Embryonic facial prominence (tissue), 1 donor: ENCODE data around the gene GUCY2C.

Source experiments
- DNase-seq: peaks from one replicate; pipeline ENCODE4 v3.0.0-alpha.2; 2016; ENCODE audit errors: extremely low spot score

Gene GUCY2C

DNA sequence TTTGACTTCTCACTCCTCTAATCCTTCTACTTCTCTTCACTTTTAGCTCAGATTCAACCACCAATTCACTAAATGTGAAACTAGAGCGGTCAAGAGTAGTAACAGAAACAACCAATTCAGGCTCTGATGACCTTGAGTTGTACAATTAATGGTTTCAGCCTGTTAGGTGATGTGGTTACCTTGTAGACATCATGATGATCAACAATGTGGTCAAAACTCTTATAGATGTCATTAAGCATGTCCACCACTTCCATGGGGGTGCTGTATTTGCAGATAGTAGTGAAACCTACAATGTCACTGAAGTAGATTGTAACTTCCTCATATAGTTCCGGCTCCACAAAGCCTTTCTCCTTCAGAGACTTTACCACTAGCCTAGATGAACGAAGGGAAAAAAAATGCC is 74.6 kb downstream of the GUCY2C start:
- no peak for DNase-seq

DNA sequence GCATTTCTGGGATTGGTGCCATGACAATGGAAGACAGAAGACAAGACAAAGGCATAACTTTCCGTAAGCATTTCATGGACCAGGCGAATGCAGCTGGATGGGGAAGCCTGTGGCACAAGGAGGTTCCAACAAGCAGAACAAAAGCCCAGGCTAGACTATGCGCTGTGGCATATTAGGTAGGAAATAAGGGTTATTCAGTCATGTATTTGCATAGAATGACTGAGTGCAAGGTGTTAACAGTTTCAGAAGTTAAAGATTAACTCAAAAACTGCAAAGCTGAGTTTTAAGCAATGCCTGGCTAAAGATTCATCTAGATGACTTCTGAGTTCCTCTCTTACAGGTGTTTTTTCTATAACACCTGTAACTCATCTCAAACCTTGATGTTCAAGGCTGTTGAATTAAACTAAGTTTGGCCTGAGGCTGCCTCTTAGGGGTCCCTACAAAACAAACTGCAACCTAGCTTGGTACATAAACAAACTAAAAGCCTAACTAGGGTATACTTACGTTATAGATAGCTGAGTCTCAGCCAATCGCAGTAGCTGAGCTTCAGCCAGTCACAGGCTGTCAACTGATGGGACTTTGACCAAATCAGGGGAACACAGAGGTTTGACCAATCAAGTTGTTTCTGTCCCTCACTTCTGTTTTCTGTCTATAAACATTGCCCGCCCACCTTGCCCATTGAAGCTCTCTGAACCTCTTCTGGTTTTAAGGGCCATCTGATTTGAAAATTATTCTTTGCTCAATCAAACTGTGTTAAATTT is 76.5 kb downstream of the GUCY2C start:
- DNase-seq, result no peak

DNA sequence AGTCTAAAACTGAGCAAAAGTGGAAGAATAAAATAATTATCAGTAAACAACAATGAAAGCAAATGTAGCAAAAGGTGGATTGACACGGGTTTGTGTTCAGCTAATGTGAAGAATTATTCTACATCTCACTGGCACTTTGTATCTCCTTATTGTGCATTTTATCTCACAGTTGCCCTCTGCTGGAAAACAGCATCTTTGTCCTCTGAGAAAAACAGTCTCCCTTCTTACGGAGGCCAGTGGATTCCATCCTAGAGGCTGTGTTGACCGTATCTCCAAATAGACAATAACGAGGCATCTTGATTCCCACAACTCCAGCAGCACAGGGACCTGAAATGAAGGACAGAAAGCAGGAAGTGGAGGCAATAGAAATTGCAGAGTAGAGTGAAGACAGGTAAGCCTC is 77.4 kb downstream of the GUCY2C start:
- DNase-seq, result no peak

DNA sequence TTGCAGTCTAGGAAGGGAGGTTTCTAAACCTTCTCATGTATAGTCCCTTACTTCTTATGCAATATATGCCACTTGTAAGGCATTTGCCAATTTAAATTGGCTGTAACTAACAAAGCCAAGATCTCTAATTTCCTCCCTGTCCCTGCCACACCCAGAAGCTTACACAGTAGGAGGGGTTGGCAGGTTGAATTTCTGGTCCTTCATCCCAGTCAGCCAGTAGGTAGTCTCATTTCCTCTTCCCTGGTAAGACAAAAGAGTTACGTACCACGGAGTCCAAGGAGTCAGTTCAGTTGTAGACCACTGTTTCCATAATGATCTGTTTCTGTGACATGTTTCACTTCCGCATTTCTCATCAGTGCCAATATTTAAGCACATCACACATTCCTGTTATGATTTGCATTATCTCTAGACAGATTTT is 81.7 kb downstream of the GUCY2C start:
- DNase-seq, result no peak

DNA sequence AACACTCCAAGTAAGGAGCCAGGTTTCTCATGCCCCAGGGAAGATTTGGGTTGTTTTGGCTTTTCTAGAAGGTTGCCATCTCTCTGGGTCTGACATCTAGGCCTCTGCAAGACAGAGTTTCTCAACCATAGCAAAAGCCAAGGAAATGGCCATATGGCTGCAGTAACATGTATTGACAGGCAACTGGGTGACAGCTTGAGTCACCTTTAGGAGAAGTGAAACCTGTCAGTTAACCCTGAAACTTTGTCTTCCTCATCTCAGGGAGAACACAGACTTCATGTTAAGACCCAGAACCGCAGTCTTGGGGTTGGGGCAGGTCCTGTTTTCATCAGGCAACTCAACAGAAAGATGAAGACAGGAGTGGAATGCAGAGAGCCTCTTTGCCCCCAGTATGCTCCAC is 82.7 kb downstream of the GUCY2C start:
- no peak for DNase-seq

DNA sequence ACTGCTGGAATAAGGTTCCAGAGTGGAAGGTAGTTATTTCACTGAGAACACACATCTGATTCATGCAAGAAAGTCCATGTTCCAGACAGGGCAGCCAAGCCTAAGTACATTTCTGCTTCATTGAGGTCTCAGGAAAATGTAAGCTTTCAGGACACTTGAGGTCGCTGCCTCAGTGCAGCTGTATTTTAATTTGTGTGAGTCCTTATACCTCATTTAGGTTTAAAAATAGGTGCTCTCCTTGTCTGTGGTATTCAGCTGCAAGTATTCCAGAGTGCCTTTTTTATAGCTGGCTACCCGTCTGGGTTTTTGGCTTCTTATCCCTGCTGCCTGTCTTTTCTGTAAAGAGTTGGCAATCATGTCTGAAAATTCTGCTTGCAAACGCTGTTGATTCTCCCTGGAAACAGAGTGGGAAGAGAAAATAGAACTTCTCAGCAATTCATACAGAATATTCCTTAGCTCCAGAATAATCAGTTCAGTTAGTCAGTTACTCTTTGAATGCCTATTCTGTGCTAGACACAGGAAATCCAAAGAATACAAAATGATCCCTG is 83.4 kb downstream of the GUCY2C start:
- no peak for DNase-seq

DNA sequence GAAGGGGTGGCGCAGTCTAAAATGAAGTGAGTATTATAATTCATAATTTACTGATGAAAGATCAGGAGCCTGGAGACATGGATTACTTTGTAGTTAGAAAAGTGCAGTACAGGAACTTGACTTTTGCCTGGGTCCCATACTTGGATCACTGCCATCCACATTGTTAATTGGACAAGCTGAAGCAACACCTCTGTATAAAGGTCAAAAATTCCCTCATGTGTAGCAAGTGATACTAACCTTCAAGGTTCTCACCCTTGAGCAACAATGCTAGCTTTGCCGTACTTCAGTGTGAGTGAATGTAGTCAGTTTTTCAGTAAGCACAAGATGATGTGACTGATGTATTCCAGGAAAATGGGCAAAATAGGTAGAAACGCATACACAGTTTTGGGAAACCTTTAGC is 84.1 kb downstream of the GUCY2C start:
- no peak for DNase-seq

DNA sequence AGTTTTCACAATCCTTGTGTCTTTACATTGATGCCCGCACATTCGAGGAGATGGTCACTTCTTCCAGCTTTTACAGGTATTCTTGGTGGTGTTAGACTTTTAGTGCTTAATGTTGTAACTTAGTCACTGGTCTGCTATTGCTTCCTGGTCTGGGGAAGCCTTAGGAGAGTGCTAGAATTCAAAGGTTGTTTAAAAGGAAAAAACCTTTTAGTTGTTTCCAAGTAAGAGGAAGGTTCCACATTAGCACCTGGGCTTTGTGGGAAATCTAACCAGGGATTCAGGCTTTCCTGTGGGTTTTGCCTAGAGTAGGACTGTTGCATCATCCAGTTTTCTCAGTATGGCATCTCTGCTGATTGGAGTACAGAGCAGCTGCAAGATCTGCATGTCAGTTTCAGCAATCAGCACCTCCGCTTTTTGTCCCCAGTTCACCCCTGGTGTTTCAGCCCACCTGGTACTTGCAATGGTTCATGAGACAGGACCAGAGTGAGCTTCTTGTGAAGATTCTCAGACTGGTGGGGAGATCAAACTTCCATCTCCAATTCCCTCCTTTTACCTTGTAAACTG is 84.7 kb downstream of the GUCY2C start:
- no peak for DNase-seq

DNA sequence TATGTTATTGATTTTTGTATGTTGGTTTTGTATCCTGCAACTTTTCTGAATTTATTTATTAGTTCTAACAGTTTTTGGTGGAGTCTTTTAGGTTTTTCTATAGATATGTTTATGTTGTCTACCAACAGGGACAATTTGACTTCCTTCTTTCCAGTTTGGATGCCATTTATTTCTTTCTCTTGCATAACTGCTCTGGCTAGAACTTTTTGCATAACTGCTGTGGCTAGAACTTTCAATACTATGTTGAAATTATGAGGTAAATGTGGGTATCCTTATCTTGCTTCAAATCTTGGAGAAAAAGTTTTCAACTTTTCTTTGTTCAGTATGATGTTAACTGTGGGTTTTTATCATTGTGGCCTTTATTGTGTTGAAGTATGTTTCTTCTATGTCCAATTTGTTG is 88.8 kb downstream of the GUCY2C start:
- no peak for DNase-seq

DNA sequence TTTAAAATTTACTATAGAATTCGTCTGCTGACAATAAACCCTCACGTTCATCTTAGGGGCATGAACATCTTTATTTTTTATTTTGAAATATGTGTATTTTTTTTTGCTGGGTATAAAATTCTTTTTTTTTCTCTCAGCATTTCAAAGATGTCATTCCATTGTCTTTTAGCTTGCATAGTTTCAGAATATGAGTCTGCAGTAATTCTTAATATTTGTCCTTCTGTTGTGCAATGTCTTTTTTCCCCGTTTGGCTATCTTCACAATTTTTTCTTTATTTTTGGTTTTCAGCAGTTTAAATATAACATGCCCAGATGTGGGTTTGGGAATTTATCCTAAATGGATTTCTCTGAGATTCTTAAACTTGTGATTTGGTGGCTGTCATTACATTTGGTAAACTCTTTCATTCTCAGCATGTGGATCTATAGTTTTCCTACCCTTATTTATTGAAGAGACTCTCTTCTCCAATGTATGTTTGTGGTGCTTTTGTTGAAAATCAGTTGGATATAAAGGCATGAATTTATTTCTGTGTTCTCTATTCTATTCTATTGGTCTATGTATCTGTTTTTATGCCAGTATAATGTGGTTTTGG is 90.9 kb downstream of the GUCY2C start:
- DNase-seq, result no peak

DNA sequence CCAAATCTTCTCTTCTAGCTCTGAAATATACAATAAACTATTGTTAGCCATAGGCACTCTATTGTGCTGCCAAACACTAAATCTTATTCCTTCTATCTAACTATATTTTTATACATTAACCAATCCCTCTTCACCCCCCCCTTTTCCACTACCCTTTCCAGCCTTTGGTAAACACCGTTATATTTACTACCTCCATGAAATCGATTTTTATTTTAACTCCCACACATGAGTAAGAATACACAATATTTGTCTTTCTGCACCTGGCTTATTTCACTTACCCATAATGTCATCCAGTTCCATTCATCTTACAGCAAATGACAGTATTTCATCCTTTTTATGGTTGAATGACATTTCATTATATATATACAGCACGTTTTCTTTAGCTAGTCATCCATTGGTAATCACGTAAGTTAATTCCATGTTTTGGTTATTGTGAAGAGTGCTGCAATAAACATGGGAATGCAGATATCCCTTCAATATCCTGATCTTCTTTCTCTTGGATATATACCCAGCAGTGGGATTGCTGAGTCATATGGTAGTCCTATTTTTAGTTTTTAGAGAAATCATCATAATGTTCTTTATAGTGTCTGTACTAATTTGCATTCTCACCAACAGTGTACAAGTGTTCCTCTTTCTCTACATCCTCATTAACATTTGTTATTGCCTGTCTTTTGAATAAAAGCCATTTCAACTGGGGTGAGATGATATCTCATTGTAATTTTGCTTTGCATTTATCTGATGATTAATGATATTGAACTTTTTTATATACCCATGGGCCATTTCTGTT is 94.5 kb downstream of the GUCY2C start:
- no peak for DNase-seq

DNA sequence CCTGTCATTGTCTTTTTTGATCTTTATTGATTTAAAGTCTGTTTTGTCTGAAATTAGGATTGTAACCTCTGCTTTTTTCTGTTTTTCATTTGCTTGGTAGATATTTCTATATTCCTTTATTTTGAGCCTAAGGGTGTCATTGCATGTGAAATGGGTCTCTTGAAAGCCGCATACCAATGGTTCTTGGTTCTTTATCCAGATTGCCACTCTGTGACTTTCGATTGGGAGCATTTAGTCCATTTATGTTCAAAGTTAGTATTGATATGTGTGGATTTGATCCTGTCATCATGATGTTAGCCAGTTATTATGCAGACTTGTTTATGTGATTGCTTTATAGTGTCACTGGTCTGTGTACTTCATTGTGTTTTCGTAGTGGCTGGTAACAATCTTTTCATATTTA is 98.9 kb downstream of the GUCY2C start:
- DNase-seq, result no peak

DNA sequence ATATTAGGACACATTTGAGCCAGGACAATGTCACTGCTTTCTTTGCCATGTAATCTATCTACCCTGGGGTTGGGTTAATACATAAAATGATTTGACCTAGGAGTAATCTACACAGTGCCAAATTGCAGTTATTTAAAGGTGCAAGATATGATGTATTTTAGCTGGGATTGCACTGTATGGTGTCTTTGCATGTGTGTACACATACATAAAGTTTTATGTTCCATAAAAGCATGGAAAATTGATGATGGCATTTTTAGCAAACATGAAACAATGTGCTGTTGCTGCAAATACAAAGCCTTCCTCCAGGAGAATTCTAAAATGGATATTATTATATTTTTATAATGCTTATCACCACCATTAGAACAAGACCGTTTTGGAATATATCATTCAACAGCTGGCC is 104.7 kb downstream of the GUCY2C start:
- DNase-seq, result no peak

DNA sequence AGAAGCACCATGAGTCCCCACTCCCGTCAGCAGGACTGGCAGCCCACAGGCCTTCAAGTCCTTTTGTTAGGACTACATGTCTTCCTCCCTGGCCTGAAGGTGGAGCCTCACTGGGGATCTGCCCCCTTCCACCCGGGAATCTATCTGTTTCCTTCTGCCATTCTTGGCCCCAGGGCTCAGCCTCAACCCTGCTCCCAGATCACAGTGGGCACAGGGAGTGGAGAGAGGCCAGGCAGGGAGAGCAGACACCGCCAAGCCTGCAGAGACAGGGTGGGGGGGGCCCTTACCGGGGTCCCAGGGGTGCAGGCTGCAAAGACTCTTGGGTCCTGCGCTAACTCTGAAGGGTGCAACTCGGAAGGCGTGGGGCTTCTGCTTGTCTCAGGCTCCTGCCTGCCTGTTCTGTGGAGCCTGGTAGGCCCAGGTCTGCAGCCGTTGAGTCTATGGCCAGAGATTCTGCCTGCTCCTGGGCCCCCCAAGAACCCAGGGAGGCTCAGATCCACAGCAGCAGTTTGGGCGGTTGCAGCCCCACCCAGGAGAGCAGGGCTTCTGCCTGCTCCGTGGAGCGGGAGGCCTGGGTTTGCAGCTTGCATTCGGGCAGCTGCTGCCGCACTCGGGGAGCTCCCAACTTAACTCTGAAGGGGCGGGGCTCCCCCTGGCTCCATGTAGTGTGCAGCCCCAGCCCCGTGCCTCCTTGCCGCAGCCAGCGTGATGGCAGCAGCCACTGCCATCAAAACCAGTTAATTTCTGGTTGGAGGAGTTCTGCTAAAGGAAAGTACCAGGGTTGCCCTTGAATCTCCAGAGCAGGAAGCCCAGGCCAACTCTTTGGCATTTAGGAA is 107.0 kb downstream of the GUCY2C start:
- DNase-seq, result no peak

DNA sequence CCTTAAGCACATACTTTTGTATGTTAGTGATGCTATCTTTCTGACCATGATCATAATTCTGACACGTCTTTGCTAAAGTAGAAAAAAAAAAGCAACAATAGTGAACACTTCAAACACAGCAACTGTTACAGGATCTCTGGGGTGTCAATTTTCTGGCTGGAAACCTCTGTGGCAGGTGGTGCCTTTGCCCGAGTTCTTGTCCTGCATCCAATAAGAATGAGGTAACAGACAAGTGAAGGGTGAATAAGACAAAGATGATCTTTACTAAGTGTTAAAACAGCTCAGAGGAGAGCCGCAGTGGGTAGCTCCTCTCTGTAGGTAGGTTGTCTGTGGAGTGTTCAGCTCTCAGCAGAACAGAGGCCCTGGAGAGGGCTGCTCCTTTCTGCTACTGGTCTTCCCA is 107.8 kb downstream of the GUCY2C start:
- no peak for DNase-seq

DNA sequence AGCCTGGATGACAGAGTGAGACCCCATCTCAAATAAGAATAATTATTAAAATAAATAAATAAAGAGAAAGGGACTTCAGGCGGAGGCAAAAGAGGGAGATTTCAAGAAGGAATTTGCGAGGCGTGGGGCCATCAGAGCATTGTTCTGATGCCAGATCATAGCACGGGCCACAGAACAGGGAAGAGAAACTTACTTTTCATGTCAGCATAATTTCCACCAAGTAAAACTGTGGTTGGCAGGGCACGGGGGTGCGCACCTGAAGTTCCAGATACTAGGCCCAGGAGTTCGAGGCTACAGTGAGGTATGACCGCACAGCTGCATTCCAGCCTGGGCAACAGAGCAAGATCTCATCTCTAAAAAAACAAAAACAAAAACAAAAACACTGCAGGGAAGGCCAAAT is 117.8 kb downstream of the GUCY2C start:
- DNase-seq, result no peak

DNA sequence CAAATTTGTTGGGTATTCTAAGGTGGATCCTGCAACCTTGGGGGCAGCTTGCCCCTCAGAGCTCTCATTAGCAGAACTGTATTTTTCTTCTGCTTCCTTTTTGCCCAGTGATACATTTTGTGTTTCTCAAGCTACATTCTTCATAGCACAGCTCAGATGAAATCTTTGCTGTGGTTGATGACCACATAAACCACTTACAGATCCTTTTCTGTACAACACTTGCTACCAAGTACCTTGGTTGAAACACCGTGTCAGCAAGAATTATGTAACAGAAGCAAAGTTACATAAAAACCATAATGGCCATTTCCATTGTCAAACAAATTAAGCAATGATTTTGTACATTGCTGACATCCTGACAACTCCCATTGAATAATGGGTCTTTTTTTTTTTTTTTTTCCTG is 119.1 kb downstream of the GUCY2C start:
- no peak for DNase-seq

DNA sequence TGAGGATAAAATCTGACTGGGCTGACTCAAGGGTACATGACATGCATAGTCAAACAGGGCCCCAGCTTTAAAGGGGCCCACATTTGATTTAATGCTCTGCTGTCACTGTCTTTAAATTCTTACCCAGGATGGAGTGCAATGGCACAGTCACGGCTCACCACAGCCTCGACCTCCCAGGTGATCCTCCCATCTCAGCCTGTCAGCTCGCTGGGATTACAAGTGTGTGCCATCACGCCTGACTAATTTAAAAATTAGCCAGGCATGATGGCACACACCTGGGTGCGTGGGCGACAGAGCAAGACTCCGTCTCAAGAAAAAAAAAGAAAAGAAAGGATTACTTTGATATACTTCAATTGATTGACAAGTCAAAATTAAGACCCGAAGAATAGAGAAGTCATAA is 119.5 kb downstream of the GUCY2C start:
- no peak for DNase-seq

DNA sequence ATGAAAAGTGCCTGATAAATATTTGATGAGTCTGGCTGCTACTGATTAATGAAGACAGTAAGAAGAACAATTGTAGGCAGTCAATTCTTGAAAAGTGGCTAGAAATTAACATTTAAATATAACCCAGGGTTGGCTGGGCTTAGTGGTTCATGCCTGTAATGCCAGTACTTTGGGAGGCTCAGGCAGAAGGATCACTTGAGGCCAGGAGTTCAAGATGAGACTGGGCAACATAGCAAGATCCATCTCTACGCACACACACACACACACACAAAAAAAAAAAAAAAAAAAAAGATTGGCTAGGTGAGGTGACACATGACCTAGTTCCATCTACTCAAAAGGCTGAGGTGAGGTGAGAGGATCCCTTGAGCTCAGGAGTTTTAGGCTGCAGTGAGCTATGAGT is 120.8 kb downstream of the GUCY2C start:
- no peak for DNase-seq

DNA sequence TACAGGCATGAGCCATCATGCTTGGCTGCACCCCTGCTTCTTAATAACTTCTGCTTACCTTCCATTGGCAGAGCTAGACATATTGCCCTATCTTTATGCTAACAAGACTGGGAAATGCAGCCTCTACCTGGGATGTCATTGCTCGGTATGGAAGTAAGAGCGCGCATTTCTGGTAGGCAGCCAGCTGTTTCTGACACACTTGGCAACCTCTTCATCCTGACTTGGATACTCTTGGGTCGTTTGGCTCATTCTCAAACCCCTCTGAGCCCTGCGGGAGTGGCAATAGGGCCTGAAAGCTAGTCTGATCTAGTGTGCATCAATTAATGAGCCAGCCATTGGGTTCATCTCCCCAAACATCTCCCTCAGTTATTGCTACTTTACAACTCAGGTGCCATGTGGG is 123.3 kb downstream of the GUCY2C start:
- DNase-seq, result no peak

DNA sequence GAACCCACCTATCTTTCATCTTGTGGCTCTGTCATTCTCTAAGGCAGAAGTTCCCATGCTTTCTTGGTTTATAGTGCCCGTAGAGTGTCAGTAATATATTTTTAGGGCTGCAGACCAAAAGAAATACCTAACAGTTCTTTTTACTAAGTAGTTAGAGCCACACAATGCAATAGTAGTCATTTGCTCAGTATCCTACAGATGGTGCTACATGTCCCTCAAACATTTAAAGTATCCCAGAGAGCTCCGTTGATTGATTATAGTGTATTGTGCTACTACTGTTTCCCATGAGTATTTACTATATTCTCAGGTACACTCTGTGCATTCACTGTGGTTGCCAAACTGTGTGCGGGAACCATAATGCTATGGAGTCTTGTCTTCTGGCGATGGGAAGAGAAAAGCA is 124.0 kb downstream of the GUCY2C start:
- DNase-seq, result no peak

DNA sequence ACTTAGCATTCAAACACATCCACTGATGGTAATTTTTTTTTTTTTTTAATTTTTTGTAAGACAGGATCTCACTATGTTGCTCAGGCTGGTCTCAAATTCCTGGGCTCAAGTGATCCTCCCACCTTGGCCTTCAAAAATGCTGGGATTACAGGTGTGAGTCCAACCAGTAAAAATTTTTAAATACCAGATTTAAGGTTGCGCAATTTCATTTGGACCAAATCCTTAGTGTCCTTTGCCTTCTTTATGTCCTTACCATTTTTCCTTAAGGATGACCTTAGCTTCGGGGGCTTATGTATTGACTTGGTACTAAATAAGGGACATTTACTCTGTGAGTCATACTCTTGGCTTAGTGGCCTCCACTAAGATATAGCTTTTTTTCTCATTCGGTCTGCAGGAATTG is 124.6 kb downstream of the GUCY2C start:
- DNase-seq, result no peak
